Measurements from ENCODE around the gene PLXNA1.

The PLXNA1 gene
- 68.5 reads per million, percentile 75 among the genes with 10 or more reads in this experiment for total RNA-seq

DNA sequence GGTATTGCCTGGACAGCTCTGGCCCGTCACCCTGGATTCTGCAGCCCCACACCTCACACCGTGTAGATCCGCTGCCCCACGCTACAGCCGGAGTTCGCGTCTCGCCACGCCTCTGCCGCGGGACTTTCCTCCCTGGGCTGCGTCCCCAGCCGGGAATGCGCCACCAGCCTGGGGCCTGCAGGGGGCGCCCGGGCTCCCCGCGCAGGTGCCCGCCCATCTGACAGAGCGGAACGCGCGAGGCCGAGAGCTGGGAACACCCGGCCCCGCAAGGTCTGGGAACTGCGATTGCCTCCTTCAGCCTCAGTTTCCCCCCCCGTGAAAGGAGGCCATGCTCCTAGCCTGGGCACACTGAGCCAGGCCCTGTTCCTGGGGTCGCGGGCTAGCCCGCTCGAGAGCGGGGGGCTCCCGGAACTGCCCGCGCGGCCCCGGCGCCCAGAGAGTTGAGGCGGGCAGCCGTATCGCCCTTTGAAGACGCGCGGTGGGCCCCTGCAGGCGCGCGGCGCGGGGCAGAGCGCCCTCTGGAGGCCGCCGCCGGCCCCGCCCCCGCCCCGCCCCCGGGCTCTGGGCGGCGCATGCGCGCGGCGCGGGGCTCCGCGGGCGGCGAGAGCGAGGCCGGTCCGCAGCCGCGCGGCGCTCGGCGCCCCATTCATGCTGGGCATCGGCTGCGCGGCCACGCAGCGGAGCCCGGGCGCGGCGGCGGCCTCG lies at the start of gene PLXNA1:
TSS of gene PLXNA1 (plus strand) at position 645 of the 705 bp plus-strand sequence. CDS start 5,479 bp downstream, outside the sequence.
- DNase-seq, result peak; percentile 85

DNA sequence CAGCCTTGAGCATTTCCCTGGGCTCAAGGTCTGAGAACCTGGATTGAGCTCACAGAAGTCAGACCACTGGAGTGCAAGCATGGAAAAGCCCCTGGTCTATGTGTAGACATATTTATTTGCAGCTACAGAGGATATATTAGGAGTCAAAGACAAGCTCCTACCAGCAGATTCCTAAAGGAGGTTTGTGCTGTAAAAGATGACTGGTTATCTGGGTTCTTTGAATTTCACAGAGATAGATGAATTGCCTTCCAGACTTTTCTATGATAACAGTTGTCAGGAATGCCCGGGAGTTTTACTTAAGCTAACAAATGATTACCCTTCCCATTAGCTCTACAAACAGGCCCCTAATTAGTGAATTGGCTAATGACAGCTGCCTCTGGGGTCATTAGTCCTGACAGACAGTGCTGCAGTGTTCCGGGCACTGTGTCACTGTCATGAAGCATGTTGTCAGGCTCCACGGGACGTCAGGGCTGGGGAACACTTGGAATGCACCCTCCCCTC lies 48.8 kb upstream of the PLXNA1 start:
- DNase-seq, result no peak

DNA sequence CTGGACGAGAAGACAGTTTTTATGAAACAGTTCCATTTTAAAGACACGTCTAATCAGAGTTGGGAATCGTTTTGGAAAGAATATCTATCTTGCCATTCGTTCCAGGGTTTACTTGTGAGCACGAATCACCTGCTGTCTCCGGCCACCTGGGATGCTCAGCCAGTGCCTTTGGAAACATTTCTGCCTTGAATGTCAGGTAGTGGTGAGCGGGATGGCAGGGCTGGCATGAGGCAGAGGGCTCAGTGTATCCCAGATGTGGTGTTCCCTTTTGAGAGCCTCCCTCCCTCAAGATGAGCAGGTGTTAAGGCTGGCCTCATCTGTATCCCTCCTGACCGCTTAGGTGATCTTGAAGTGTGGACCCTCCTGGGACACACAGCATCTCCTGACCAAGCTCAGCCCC lies 47.9 kb upstream of the PLXNA1 start:
- DNase-seq, result no peak

DNA sequence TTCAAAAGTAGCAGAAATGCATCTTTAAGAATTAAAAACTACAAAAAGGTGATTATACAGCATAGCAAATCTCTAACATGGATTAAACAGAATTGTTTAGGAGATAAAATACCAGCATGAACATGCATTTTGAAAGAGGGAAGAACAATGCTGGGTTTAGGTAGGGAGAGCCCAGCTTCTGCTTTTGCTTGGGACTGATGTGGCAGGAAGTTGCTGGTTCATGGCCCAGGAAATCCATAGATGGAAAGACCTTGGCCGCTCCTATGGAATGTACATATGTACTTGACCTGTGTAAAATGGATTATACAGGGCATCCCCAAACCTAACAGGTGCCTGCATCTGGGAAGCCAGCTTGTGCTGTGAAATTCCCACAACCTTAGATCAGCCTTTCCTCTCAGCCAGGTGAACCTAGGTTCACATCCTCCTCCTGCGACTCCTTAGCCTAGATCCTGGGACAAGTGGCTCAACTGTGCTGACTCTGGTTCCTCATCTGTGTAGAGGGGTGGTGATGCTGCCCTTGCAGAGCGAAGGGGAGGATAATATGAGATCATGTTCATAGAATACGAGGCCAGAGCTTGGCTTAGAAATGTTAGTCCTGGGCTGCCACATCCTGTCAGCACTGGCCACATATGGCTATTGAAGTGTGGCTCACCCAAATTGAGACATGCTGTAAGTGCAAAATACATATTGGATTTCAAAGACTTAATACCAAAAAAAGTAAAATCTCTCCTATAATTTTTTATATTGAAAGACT lies 47.0 kb upstream of the PLXNA1 start:
- DNase-seq, result no peak

DNA sequence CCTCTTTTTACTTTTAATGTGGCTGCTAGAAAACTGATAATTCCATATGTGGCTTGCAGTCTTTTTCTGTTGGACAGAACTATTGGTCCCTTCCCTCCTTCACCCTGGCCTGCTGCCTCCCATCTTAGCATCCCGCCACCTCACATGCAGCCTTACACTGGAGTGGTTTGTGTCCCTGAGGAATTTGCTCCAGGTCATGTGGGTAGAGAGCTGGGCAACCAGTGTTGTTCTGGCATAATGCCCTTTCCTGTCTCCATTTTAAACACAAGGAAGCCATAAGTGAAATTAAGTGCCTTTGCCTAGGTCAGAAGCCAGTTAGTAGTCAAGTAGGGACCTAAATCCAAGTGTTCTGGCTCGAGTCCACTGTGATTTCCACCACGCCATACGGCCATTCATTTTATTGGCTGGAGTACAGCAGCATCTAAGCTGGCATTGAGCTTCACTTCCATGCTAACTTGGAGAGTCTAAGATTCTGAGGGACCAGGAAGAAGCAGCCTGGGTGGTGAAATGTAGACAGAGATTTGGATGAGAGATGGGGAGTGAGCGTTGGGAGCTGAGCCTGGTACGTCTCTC lies 46.0 kb upstream of the PLXNA1 start:
- DNase-seq, result no peak

DNA sequence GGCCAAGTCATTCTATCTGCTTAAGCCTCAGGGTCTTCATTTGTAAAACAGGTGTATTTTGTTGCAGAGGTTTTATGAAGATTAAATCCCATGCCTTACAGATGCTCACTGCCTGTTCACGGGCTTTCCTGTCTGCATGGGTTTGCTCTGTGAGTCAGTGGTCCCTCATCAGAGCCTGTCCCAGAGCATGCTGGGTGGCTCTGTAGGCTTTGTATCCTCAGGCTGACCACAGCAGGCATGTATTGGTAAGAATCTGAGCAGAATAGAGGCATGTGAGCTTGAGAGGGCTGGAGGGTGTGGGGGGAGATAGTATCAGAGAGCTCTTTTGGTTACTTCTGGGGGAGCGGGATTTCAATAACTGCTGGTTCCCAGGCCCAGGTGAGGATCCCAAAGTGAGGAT lies 45.4 kb upstream of the PLXNA1 start:
- DNase-seq, result no peak

DNA sequence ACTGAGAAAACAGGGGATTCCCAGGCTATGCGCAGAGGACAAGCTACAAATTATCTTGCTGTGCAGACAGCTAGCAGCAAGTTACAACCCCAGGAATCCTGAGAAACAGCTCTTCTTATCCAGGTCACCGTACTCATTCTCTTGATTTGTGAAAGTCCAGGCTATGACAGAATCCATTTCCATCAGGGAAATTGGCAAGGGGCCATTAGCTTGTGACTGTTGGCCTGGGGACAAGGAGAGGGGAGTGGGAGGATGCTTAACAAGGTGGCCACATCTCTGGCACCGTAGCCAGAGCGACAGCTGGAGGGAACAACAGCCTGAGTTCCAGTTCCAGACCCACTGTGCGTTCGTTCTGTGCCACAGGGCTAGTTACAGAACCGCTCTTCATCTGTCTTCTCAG lies 44.9 kb upstream of the PLXNA1 start:
- no peak for DNase-seq

DNA sequence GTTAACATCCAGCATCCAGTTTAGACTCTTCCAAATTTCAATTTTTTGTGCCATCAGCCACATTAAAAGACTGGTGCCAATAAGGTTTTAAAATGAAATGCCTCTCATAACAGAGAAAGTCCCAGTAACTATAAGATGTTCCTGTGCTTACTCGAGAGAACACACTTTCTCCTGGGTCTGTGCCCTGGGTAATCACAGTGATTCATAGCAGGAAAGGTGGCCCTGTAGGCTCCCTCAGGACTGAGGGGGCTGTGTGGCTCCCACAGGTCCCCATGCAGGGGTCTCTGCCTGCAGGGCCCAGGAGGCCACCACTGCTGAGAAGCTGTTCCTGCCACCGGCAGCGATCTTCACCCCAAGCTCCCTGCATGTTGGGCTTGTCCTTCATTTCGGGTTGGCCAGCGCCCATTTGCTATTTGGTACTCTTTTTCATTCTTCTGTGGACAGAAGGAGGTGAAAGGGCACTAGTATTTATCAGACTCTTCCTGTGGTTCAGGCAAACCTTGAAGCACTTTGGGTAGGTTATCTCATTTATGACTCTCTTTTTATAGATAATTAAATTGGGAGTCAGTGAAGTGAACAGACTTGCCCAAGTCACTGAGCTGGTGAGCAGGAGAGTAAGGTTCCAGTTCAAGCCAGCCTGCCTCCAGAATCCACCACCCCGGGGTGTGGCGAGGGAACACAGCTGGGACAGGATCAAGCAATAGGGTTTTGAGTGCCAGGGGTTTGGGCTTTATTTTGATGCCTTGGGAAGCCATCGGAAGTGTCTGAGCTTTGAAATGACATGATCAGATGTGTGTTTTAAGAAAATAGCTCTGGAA lies 44.2 kb upstream of the PLXNA1 start:
- DNase-seq, result no peak

DNA sequence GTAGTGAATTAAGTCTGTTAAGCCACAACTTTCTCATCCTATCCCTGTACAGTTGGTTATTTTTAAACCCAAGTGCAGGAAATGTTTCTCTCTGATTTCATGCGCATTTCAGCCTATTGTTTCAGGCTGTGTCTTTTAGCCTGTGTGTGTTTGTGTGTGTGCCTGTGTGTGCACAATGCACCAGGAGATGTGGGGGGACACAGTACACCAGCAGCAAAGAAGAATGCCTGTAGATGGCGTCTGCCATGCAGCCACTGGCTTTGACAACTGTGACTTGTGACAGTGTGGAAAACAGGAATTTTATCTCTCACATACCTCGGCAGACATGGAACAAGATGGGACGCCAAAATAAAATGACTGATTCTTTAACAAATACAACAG lies 43.6 kb upstream of the PLXNA1 start:
- no peak for DNase-seq

DNA sequence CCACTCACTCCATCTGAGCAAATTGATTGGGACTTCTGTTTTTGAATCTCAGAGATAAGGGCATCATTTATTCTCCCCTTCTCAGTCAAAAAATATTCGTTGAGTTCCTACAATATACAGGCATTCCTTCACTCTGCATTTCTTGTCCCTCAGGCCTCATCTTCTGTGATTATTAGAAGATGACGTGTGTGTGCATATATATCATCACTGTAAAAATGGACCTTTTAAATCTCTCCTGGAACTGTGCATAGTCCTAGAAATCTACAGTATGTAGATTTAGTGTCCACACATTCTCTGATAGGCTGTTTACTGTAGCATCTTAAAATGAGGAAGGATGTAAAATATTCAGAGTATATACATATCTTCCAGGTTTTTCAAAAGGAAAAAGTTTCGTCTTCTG lies 43.2 kb upstream of the PLXNA1 start:
- no peak for DNase-seq

DNA sequence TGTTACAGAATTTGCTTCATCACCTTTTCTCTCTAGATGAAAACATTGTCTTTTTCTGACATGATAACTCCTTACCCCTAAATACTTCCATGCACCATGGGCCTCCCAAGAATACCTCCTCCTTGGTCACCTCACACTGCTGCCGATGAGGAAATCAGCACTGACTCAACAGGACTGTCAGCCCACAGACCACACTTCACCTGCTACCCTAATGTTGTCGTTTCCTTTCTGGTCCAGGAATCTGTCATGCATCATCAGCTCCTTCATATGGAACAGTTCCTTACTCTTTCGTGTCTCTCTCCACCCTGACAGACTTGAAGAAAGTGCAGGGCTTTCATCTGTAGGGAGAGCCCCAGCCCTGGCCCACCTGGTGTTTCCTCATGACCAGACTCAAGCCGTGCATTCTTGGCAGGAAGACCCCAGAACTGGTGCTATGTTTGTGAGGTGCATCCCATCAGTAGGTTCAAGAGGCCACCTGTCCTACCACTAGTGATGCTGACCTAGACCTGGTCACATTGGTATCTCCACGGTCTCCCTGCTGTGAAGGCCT lies 41.1 kb upstream of the PLXNA1 start:
- no peak for DNase-seq

DNA sequence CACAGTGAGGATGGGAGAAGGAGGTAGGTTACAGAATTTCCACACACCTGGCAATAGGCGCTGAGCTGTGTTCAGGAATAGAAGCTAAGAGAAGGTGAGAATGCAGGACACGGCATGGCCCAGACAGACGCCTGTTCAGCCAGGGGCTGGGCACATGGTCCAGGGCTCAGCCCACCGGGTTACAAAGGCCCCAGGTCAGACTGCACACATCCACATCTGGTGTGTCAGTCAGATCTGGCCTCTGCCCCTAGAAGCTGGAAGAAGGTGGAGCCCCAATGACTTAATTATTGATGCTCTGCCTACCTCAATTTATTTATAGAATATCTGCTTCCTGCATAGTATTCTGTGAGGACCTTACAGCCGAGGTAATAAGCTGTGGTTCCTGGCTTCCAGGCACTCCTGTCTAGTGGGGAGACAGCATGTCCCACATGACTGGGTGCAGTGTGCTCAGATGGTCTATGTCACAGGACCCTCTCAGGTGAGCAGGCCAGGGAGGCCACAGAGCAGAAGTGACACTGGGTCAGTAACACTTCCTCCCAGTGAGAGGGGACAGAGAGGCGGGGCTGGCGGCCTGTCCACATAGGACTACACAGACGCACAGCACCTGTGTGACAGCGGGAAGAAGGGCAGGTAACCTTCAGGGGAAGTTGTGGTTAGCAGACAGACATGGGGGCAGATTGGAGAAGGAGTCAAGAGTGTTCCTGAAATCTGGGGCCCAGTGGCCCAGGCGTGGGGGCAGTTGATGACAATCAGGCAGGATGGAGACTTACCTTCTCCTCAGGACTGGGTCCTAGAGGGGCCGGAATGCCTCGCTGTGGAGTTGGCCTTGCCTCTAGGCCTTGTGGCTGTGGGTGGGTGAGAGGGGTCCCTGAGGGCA lies 38.6 kb upstream of the PLXNA1 start:
- no peak for DNase-seq

DNA sequence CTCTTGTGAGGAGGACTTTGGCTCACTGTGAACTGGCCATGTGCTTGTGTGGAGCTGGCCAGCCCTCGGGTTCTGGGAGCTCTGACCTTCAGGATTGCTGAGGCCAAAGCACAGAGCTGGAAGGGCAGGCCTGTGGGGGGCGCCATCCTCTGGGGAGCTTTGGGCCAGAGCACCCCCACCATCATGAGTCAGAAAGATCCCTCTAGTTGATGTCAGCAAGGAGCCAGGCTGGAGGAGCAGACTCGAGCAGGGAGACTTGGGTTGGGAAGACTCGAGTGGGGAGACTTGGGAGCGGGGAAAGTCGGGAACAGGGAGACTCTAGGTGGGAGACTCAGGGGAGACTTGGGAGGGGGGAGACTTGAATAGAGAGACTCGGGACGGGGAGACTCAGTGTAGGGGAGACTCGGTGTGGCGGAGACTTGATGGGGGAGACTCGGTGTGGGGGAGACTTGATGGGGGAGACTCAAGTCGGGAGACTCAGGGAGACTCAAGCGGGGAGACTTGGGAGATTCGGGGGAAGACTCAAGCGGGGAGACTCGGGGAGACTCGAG lies 37.7 kb upstream of the PLXNA1 start:
- no peak for DNase-seq

DNA sequence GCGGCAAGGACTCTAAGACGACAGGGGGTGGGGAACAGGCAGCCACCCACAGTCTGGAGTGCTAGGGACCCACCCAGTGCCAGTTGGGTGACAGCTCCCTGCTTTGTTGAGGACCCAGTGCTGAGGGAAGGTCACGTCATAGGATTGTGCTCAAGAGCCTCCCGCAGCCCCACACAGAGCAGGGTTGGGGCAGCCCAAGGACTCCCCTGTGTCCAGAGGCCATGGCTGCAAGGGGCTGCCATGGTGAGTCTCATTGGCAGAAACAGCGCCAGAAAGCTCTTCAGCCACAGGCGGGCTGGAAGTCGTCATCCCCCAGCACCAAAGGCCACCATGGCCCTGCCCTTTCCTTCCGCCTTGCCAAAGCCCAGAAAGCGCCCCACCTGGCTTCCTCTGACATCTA lies 37.0 kb upstream of the PLXNA1 start:
- DNase-seq, result no peak

DNA sequence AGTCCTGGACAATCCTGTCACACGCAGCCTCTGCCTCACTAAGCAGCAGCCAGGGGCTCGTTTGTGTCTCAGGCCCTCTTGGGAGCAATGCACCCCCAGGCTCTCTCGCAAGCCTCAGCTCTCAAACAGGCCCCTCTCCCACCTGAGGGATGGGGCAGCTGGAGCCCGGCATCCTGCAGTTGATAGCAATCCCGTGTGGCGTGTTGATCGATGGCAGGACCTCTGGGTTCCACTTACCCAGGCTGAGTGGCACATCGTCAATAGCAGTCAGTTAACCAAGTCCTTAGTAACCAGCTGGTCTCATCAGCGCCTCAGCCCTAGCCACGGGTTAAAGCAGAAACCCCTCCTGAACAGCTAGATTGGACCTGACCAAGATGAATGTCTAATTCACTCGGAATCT lies 36.5 kb upstream of the PLXNA1 start:
- DNase-seq, result no peak

DNA sequence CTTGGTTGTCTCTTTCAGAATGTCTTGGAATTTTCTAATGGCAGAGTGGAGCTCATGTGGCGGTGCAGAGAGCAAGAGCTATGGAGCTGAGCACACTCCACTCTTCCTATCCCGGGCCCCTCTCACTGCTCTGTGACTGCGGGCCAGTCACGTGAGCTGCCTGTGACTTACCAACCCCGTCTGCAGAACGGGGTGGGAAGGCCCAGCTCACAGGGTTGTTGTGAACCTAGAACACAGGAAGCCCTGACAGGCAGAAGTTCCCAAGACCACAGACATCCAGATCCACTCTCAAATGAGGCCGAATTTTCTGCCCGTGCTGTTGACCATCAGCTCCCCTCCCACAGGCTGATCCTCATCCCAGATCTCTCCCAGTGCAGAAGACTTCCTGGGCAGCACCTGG lies 35.5 kb upstream of the PLXNA1 start:
- no peak for DNase-seq

DNA sequence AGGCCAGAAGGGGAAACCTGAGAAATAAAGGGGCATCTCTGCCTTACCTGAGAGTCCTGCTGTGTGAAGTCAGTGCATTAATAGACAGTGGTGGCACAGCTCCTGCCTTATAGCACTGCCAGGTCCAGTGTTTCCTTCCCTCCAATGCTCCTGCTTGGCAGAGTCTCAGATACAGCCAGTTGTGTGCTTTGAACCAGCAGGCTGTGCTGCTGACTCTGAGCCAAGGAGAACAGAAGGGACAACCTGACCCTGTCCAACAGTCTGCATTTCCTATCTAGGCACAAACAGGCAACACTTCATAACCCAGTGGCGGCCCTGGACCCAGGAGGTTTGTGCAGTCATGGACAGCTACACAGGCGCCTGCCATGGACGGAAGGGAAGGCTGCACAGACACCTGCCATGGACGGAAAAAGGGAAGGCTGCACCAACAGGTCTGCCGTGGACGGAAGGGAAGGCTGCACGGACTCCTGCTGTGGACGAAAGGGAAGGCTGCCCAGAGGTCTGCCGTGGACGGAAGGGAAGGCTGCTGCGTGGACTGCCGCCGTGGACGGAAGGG lies 33.9 kb upstream of the PLXNA1 start:
- DNase-seq, result no peak

DNA sequence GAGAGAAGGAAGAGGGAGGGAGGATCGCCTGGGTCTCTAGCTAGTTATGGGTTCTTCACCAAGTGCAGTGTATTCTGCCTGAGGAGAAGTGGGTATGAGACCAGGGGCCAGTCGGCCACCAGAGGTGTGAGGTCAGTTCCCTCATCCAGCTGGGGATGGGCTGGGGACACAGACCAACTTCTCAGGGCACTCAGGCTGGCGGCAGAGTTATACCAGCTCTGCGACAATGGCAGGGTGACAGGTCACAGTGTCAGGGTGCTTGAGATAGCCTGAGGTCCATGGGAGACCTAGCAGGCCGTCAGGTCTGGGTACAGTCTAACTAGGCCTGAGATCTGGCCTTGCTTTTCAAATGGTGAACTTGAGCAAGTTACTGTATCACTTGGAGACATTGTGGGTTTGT lies 31.4 kb upstream of the PLXNA1 start:
- DNase-seq, result no peak

DNA sequence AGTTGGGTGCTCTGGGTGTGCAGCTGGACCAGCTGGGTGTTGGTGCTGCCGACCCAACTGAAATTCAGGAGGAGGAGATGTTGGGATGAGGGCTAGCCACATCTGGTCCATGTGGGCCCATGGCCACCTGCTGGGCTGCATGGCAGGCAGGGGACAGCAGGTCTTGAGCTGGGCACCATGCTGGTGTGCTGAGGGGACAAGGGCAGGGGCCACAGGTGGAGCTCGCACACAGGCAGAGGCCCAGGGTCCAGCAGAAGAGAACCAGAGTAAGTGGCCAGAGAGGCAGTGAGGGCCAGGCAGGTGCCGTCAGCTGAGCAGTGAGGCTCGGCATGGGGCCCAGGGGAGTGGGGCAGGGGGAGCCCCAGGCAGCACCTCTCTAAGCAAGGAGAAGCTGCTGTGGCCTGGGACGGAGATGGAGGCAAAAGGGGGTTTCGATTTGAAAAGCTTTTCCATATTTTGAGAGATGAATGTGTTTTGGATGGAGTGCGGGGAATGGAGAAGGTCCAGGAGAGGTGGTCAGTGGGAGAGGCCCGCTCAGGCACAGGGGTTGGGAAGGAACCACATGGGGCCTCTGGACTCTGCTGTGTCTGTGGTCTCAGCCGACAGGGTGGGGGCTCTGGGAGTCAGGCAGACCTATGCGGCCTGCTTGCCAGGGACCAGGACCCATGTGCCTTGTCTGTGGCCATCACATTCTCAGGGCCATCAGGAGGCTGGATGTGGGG lies 30.5 kb upstream of the PLXNA1 start:
- DNase-seq, result no peak

DNA sequence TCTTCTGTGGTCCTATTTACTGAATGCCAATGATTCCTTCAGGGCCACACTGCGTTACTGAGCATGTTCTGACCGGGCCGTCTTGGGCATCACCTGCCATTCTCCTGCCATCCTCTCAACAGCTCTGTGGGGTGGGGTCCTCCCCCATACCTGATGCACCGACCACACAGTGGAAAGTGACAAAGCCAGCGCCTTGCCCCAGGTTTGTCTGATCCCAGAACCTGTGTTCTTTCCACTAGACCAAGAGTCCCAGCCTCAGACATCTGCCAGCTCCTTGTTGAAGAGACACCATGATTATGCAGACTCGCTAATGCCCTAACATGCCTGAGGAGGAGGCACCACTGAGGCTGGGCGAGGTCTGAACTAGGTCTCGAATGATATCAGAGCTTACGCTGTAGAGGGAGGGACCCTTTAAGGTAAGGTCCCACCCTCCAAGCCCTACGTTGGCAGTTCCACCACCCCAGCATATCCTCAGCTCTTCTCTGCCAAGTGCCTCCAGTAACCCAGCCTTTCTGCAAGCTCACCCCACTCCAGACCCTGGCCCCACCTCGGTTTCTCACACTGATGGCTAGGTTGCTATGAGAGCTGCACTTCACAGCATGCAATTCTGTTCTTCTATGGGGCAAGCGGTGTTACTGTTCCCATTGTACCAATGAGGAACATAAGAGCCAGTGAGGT lies 29.8 kb upstream of the PLXNA1 start:
- no peak for DNase-seq

Measured in effector CD4-positive, alpha-beta T cell (primary cell).